GM21423 (cell line): ENCODE data around the gene SIRPD.
A peak's percentile ranks its signal among the peaks of the same experiment; 100 is the strongest.

Experiments used
- ATAC-seq: cut with Tn5 transposase; IDR thresholded peaks from one replicate; pipeline ENCODE4 v1.9.1; 2021; ENCODE audit warnings: mild to moderate bottlenecking, moderate library complexity; ENCODE audit not compliant: unreplicated experiment

Gene SIRPD

DNA sequence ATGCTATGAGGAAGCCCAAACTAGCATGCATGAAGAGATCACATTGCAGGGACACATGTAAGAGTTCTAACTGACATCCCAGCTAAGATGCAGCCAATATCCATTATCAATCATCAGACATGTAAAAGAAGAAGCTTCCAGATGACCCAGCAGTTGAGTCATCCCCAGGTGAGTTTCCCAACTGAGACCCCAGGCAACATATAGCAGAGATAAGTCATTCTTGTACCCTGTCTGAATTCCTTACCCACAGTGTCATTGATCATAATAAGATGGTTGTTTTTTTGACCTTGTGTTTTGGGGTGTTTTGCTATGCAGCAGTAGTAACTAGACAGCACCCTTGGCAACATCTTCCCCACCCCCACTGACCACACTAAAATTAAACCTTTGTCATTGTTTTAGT lies 18.9 kb downstream of the SIRPD start:
- no peak for ATAC-seq

DNA sequence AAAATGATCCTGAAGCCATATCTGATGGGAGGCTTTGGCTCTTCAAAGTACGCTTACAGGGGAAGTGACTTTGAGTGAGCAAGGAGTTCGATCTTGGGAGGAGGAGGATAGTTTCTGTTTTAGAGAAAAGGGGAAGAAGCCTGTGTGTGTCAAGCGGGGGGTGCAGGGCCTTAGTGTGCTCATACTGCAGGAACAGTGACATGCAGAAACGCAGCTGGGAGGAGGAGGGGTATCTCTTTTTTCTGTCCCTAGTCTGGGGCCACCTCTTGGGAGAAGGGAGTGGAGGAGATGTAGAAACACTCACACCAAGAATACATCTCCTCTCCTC lies 19.8 kb downstream of the SIRPD start:
- no peak for ATAC-seq

- no peak for ATAC-seq
These were observed 20.4 kb downstream of the SIRPD start for GRCh38 chr20:1536893-1537730.

DNA sequence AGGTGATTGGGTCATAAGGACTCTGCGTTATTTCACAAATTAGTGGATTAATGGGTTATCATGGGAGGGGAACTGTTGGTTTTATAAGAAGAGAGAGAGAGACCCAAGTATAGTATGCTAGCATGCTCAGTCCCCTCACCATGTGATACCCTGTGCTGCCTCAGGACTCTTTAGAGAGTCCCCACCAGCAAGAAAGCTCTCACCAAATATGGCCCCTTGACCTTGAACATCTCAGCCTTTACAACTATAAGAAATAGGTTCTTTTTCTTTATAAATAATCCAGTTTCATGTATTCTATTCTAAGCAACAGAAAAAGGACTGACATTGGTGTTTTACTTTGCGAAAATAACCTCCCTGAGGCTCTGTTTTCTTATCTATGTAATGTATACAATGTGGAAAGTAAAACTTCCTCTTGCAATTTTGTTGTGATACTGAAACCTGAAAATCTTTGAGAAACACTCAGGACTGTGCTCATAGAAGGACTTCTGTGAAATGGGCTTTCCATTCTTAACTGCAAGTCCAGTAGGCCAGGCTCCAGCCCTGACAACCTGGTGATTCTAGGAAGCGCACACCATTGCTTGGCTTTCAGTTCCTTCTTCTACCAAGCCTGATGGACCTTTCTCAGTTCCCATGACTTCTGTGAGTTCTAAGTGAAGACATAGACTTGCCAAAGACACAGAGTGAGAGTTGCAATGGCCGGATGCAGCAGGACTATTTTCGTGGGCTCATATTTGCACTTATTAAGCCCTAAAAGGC lies 21.9 kb downstream of the SIRPD start:
- ATAC-seq = peak; percentile 89

DNA sequence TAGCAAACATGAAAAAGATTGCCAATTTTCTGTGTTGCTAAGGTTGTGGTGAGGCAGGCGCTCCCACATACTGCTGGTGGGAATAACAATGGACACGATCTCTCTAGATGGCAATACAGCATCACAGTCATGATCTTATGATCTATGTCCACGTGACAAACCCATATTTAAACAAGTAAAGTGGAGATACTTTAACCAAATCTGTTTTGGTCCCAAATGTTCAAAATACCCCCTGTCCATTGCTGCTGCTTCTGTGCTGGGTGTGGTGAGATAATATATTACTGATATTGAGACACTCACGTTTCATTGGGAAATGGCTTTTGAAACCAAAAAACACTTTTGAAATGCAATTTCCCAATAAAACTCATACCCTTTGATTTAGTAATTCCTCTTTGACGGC lies 23.0 kb downstream of the SIRPD start:
- no peak for ATAC-seq

- ATAC-seq = no peak
These were observed 24.4 kb downstream of the SIRPD start for GRCh38 chr20:1533059-1533458.

DNA sequence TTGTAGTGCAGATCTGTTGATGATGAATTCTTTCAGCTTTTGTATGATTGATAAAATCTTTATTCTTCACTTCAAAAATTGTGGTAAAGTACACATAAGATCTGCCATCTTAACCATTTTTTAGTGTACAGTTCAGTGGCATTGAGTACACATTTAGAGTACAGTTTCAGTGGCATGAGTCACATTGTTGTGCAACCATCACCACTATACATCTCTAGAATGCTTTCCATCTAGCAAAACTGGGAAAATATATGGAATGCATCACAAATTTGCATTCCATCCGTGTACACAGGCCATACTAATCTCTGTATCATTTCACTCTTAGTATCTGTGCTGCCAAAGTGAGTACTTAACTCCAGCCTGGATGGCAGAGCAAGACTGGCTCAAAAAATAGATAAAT lies 28.7 kb downstream of the SIRPD start:
- no peak for ATAC-seq

- ATAC-seq = no peak
These were observed 29.6 kb downstream of the SIRPD start for GRCh38 chr20:1527923-1528322.

DNA sequence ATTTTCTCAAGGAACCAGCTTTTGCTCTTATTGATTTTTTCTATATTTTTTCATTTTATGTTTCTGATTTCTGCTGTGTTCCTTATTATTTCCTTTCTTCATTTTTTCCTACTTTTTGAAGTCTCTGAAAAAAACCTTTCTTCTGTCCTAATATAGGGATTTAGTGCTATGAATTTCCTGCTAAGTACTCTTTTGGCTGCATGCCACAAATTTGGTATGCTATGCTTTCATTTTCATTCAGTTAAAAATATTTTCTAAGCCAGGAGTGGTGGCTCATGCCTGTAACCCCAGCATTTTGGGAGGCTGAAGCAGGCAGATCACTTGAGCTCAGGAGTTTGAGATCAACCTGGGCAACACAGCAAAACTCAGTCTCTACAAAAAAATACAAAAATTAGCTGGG lies 30.6 kb downstream of the SIRPD start:
- no peak for ATAC-seq

DNA sequence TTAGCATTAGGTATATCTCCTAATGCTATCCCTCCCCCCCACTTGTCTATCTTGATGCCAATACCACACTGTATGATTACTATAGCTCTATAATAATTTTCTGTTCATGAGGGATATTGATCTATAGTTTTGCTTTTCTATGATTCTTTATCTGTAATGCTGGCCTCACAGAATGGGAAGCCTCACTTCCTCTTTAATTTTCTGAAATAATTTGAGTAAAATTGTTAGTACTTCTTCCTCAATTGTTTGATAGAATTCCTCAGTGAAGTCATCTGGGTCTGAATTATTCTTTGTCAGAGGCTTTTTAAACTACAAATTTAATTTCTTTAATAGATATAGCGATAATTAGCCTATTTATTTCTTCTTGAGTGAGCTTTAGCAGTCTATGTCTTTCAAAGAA lies 31.2 kb downstream of the SIRPD start:
- ATAC-seq = no peak

DNA sequence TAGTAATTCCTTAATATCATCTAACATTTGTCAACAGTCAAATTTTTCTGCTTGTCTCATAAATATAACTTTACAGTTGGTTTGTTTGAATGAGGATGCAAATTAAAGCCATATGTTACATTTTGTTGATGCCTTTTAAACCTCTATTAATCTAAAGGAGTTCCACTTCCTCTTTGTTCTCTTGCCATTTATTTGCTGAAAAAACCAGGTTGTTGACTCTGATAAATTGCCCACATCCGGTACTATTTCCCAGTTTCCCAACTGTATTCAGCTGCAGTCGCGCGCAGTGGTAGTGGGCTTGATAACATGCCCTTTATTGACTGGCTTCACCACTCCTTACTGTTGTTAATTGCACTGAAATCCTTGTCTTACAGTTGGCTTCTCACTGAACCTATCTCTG lies 33.5 kb downstream of the SIRPD start:
- ATAC-seq = no peak

DNA sequence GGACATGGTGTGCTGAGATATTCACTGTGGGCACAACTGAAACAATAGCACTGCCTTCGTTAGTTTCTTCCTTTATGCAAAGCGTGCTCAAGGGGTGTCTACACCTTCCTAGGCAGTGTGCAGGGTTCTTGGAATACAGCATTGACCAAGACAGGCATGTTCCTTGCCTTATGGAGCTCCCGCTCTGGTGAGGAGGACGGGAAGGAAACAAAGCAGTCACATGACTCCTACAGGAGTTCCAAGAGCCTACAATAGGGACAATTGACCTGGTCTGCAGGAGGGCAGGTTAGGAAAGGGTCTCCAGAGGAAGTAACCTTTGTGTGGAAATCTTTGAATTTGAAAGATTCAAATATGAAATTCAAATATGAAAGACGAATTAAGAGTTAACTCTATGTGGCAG lies 40.5 kb downstream of the SIRPD start:
- no peak for ATAC-seq

DNA sequence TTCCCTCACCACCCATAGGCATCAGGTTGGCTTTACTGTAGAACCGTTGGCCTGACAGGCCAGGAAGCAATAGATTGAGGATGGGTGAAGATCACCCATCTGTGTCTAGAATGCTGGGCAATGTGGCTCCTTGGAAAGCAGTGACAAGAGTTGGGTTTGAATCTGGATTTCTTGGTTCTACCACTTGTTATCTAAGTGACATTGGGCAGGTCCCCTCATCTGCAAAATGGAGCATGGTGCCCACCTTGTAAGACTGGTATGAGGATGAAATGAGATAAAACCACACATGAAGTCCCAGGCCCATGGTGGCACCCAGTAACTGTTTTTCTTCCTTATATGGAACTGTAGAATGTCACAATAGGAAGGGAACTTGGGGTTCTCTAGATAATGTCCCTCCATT lies 43.7 kb downstream of the SIRPD start:
- no peak for ATAC-seq

DNA sequence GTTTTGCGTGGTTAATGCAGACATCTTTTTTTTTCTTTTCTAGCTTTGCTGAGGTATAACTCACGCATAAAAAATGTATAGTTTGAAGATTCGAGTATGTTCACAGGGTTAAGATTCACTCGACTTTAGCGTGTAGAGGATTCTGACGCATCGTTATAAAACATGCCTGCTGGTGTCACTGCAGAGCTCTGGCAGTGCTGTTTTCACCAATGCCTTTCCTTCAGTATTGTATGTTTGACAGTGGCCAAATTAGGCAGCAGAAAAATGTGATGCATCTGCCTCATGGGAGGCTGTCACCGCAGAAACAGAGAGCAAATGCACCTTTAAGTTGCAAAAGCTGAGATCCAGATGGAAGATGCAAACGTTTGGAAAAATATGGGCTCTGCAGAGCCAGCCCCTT lies 48.3 kb downstream of the SIRPD start:
- ATAC-seq = no peak

DNA sequence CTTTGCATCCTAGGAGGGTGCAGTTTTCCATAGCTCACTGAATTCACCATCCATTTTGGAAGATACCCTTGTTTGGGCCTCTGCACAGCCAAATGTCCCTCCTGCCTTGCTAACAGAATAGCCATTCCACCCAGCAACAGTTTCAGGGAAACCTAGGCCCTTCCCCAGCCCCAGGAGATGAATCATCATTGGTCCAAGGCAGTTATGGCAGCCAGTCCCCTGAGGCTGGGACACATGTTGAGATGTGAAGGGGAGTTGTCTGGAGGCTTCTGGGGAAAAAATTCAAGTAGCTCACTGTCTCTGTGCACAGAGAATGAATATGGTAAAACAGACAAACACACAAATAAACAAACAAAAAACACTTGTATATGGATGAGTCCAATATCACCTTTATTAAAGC lies 48.9 kb downstream of the SIRPD start:
- no peak for ATAC-seq

- no peak for ATAC-seq
These were observed 50.2 kb downstream of the SIRPD start for GRCh38 chr20:1507276-1507675.

- no peak for ATAC-seq
These were observed 51.6 kb downstream of the SIRPD start for GRCh38 chr20:1505871-1506270.

- ATAC-seq = no peak
These were observed 52.1 kb downstream of the SIRPD start for GRCh38 chr20:1505361-1505760.

- peak; percentile 98 for ATAC-seq
These were observed 53.8 kb downstream of the SIRPD start for GRCh38 chr20:1503564-1504227.

DNA sequence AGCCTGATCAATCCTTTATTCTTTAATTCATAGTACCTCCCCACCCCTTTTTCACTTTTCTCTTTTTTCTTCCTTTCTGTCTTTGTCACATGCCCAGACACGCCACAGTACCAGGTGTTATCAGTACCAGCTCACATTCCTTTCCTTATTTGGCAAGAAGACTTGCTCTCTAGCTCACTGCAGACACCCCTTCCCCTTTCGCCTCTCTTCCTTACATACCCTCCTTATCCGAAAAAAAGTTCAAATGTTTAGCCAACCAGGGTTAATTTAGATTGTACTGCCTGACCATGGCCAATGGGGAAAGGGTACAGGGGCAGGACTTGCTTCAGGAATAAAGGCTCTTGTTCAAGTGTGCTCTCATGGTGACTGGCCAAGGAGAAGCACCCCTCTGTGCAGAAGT lies 57.0 kb downstream of the SIRPD start:
- ATAC-seq = no peak

- no peak for ATAC-seq
These were observed 57.7 kb downstream of the SIRPD start for GRCh38 chr20:1499528-1500420.
